Nephron (organoid): ENCODE measurements around the gene RAMP3.

Source experiments
- H3K27ac Mint-ChIP-seq, 3 experiments: 2 replicates each; pipeline ENCODE4 v1.8.0; 2020; ENCODE audit warnings: mixed read lengths in 3 of 3, mild to moderate bottlenecking in 2 of 3, moderate library complexity in 1 of 3
- H3K27me3 Mint-ChIP-seq: 2 replicates; pipeline ENCODE4 v1.8.0; 2021; ENCODE audit warnings: low read depth, mild to moderate bottlenecking, moderate library complexity, mixed read lengths
- H3K36me3 Mint-ChIP-seq: 2 replicates; pipeline ENCODE4 v1.8.0; 2020; ENCODE audit warnings: low read depth, mixed read lengths
- H3K4me1 Mint-ChIP-seq: 2 replicates; pipeline ENCODE4 v1.8.0; 2020; ENCODE audit warnings: mixed read lengths
- H3K4me3 Mint-ChIP-seq, 3 experiments: 2 replicates each; pipeline ENCODE4 v1.8.0; 2020; ENCODE audit warnings: mild to moderate bottlenecking in 3 of 3, mixed read lengths in 3 of 3, moderate library complexity in 2 of 3
- H3K9me3 Mint-ChIP-seq: 2 replicates; pipeline ENCODE4 v1.8.0; 2020; ENCODE audit warnings: mixed read lengths
- TF ChIP-seq, protein P1 (sequence below), 3 experiments: fragments of 200-600 bp; sonication (generic); IDR thresholded peaks; one replicate each; pipeline ENCODE4 v1.5.0; 2021; ENCODE audit warnings: antibody characterized with exemption in 3 of 3; ENCODE audit not compliant: unreplicated experiment in 3 of 3

Gene RAMP3

GRCh38 chr7:45224832-45225231 lies 67.2 kb downstream of the RAMP3 start:
- no peak overlapping the region for H3K27ac Mint-ChIP-seq
- H3K4me3 Mint-ChIP-seq = no peak overlapping the region
- no peaks in the 10 kb centered on the region for H3K9me3 Mint-ChIP-seq
- peaks cover 4% of the 10 kb centered on the region for H3K4me1 Mint-ChIP-seq
- H3K27me3 Mint-ChIP-seq = peaks cover 10% of the 10 kb centered on the region
- TF ChIP-seq, protein P1, sequence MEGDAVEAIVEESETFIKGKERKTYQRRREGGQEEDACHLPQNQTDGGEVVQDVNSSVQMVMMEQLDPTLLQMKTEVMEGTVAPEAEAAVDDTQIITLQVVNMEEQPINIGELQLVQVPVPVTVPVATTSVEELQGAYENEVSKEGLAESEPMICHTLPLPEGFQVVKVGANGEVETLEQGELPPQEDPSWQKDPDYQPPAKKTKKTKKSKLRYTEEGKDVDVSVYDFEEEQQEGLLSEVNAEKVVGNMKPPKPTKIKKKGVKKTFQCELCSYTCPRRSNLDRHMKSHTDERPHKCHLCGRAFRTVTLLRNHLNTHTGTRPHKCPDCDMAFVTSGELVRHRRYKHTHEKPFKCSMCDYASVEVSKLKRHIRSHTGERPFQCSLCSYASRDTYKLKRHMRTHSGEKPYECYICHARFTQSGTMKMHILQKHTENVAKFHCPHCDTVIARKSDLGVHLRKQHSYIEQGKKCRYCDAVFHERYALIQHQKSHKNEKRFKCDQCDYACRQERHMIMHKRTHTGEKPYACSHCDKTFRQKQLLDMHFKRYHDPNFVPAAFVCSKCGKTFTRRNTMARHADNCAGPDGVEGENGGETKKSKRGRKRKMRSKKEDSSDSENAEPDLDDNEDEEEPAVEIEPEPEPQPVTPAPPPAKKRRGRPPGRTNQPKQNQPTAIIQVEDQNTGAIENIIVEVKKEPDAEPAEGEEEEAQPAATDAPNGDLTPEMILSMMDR (IDR thresholded peaks at IDR 0.05; ENCODE audit: unreplicated experiment in 3 of 3) = no peak
- no peaks in the 10 kb centered on the region for H3K36me3 Mint-ChIP-seq

GRCh38 chr7:45225311-45225947 lies 67.8 kb downstream of the RAMP3 start:
- peaks cover 12% of the 10 kb centered on the region for H3K27me3 Mint-ChIP-seq
- H3K27ac Mint-ChIP-seq = no peak overlapping the region
- no peaks in the 10 kb centered on the region for H3K9me3 Mint-ChIP-seq
- H3K4me3 Mint-ChIP-seq = no peak overlapping the region
- H3K4me1 Mint-ChIP-seq = no peaks in the 10 kb centered on the region
- TF ChIP-seq, protein P1 (IDR thresholded peaks at IDR 0.05; ENCODE audit: unreplicated experiment in 3 of 3) = no peak
- no peaks in the 10 kb centered on the region for H3K36me3 Mint-ChIP-seq

DNA sequence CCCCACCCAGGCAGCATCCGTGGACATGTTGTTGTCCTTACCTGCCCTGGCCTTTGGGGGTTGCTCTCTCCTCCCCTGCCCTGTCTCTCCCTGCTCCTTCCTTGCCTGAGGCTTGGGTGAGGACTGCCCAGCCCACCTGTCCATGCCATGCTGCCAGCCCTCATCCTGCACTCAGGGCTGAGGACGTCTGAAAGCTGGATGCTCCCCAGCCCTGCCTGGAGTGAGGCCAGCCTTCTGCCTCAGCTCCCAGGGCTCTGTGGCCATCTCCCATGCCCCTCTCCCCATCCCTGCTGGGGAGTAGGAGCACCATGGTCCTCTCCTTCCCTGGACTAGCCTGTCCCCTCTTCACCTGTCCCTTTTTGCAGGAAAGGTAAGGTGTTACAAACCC lies 68.4 kb downstream of the RAMP3 start:
- Mint-ChIP-seq H3K4me3 (no peak overlapping the region), H3K9me3 (no peaks in the 10 kb centered on the region), H3K36me3 (no peaks in the 10 kb centered on the region), H3K27me3 (peaks cover 15% of the 10 kb centered on the region), H3K4me1 (no peaks in the 10 kb centered on the region), H3K27ac (no peak overlapping the region)
- TF ChIP-seq, protein P1 (IDR thresholded peaks at IDR 0.05; ENCODE audit: unreplicated experiment in 3 of 3) = no peak

- Mint-ChIP-seq H3K9me3 (no peaks in the 10 kb centered on the region), H3K27me3 (peaks cover 27% of the 10 kb centered on the region), H3K4me3 (no peak overlapping the region)
These were observed 71.7 kb downstream of the RAMP3 start for GRCh38 chr7:45229156-45229920.

DNA sequence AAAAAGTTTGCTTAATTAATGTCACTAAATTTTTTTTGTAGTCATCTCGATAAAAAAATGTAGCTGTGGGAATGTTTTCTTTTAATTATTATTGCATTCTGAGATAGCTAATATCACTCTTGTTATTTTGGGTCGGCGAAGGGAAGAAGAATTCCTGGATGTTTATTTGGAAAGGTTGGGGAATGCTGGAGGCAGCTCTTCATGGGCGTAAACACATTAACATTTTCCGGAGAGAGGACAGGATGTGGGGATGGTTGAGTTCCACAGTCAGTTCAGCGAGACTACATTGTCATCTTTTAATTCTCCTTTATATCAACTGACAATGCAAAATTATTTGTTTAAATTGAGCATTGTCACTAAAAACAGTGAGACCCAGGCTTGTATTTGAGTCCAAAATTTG lies 72.5 kb downstream of the RAMP3 start:
- Mint-ChIP-seq H3K36me3 (no peaks in the 10 kb centered on the region), H3K4me3 (no peak overlapping the region), H3K27ac (no peak overlapping the region), H3K27me3 (peaks cover 27% of the 10 kb centered on the region), H3K9me3 (no peaks in the 10 kb centered on the region), H3K4me1 (no peaks in the 10 kb centered on the region)
- TF ChIP-seq, protein P1 (IDR thresholded peaks at IDR 0.05; ENCODE audit: unreplicated experiment in 3 of 3) = no peak

More at GRCh38 chr7:45229156-45229920, 71.7 kb downstream of the RAMP3 start:
- H3K4me1 Mint-ChIP-seq = no peaks in the 10 kb centered on the region
- TF ChIP-seq, protein P1 (IDR thresholded peaks at IDR 0.05; ENCODE audit: unreplicated experiment in 3 of 3) = no peak
- no peaks in the 10 kb centered on the region for H3K36me3 Mint-ChIP-seq
- H3K27ac Mint-ChIP-seq = no peak overlapping the region
